NCI-H748 (cell line): ENCODE measurements around the gene APEX1.
"Not testable (repeated sequence)": the region's sequence is repeated elsewhere in the genome, so short reads cannot be mapped to it uniquely, and the experiment has no call there.

Experiments
- DNase-seq: peaks from one replicate; lab custom pipeline; 2025; ENCODE audit not compliant: unreplicated experiment; lab: John Stamatoyannopoulos, UW

APEX1 gene

GRCh38 chr14:20435582-20436362 lies 19.3 kb upstream of the APEX1 start, which contains the start of gene KLHL33:
Gene KLHL33, minus strand, starts transcription at chr14:20436166. Its CDS starts 355 bp downstream, at chr14:20435811.
- no peak for DNase-seq

- no peak for DNase-seq
Measured at GRCh38 chr14:20436363-20436755, 18.7 kb upstream of the APEX1 start.

- no peak for DNase-seq
Measured at GRCh38 chr14:20438664-20439063, 16.4 kb upstream of the APEX1 start.

GRCh38 chr14:20440465-20440864 lies 14.6 kb upstream of the APEX1 start:
- DNase-seq = no peak

GRCh38 chr14:20440882-20441281 lies 14.1 kb upstream of the APEX1 start:
- no peak for DNase-seq

GRCh38 chr14:20441461-20441860 lies 13.6 kb upstream of the APEX1 start:
- DNase-seq = no peak

- DNase-seq = not testable (repeated sequence)
Measured at GRCh38 chr14:20443650-20444049, 11.4 kb upstream of the APEX1 start.

GRCh38 chr14:20446889-20447288 lies 8.1 kb upstream of the APEX1 start:
- DNase-seq = no peak

- DNase-seq = not testable (repeated sequence)
Measured at GRCh38 chr14:20452831-20453230, 2.2 kb upstream of the APEX1 start.

- peak; percentile 88 for DNase-seq
Measured at GRCh38 chr14:20455355-20456300, 602 bp downstream of the APEX1 start.

- DNase-seq = no peak
Measured at GRCh38 chr14:20456971-20457370, 1.9 kb downstream of the APEX1 start.

- DNase-seq = no peak
Measured at GRCh38 chr14:20458031-20458789, 3.2 kb downstream of the APEX1 start.

- peak; percentile 81 for DNase-seq
Measured at GRCh38 chr14:20460458-20461224, 5.6 kb downstream of the APEX1 start.

- peak; percentile 100 for DNase-seq
Measured at GRCh38 chr14:20461225-20462141, 6.5 kb downstream of the APEX1 start, which contains the start of gene PIP4P1. Gene PIP4P1, minus strand, starts transcription at chr14:20461434. Its CDS starts 109 bp downstream, at chr14:20461325.

GRCh38 chr14:20468764-20469241 lies 13.8 kb downstream of the APEX1 start:
- DNase-seq = no peak

- DNase-seq = peak; percentile 96
Measured at GRCh38 chr14:20469242-20469889, 14.3 kb downstream of the APEX1 start, which contains the start of gene PNP. Gene PNP, plus strand, starts transcription at chr14:20469406. Its CDS starts 119 bp downstream, at chr14:20469525.

- DNase-seq = peak; percentile 60
Measured at GRCh38 chr14:20469890-20470602, 15.0 kb downstream of the APEX1 start.

GRCh38 chr14:20470603-20470901 lies 15.5 kb downstream of the APEX1 start:
- DNase-seq = no peak
